Neural progenitor cell (in vitro differentiated cells): ENCODE measurements around the gene SIN3B.

ENCODE experiments used
- EZH2 ChIP-seq: fragments of 200-600 bp; sonication (generic); IDR thresholded peaks from 2 replicates; pipeline ENCODE4 v1.6.1; 2017; ENCODE audit warnings: antibody characterized with exemption, mild to moderate bottlenecking, moderate library complexity
- EZH2phosphoT487 ChIP-seq: fragments of 200-600 bp; sonication (generic); IDR thresholded peaks from 2 replicates; pipeline ENCODE4 v1.6.1; 2017; ENCODE audit warnings: antibody characterized with exemption
- TF ChIP-seq, protein P1 (sequence below): fragments of 200-600 bp; sonication (generic); IDR thresholded peaks from 2 replicates; pipeline ENCODE4 v1.5.1; 2017; ENCODE audit warnings: antibody characterized with exemption, mild to moderate bottlenecking

DNA sequence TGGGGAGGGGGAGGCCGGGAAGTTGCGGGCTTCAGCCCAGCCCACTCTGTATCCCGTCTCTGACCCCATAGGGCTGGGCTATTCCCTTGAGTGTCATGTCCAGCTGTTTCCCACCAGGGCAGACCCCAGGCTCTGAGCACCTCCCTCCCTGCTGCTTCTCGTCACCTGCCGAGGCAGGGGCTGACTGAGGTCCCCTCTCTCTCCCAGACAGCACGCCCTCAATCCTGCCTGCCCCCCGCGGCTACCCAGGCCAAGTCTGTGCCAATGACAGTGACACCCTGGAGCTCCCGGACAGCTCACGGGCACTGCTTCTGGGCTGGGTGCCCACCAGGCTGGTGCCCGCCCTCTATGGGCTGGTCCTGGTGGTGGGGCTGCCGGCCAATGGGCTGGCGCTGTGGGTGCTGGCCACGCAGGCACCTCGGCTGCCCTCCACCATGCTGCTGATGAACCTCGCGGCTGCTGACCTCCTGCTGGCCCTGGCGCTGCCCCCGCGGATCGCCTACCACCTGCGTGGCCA, 60.2 kb downstream of the SIN3B start:
- TF ChIP-seq, protein P1, sequence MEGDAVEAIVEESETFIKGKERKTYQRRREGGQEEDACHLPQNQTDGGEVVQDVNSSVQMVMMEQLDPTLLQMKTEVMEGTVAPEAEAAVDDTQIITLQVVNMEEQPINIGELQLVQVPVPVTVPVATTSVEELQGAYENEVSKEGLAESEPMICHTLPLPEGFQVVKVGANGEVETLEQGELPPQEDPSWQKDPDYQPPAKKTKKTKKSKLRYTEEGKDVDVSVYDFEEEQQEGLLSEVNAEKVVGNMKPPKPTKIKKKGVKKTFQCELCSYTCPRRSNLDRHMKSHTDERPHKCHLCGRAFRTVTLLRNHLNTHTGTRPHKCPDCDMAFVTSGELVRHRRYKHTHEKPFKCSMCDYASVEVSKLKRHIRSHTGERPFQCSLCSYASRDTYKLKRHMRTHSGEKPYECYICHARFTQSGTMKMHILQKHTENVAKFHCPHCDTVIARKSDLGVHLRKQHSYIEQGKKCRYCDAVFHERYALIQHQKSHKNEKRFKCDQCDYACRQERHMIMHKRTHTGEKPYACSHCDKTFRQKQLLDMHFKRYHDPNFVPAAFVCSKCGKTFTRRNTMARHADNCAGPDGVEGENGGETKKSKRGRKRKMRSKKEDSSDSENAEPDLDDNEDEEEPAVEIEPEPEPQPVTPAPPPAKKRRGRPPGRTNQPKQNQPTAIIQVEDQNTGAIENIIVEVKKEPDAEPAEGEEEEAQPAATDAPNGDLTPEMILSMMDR = no peak
- TF ChIP-seq EZH2 (no peak), EZH2phosphoT487 (no peak)
